Stimulated activated effector memory CD8-positive, alpha-beta T cell treated with anti-CD3 and anti-CD28 coated beads, Interleukin-12 subunit alpha, Interleukin-12 subunit beta, amount 100 ng/mL, for 72 hours (primary cell): ENCODE measurements around the gene RFPL3.
"Not testable (repeated sequence)": the region's sequence is repeated elsewhere in the genome, so short reads cannot be mapped to it uniquely, and the experiment has no call there.

ENCODE experiments used
- ATAC-seq: fragments of 150-1000 bp; cut with Tn5 transposase; 2 replicates; pipeline ENCODE4 v1.10.0; 2021
- DNase-seq, 2 donors: peaks; one replicate each; pipeline ENCODE4 v3.0.0; 2021 to 2022; ENCODE audit warnings: low spot score in 2 of 2
- H3K27ac Mint-ChIP-seq: one replicate; pipeline ENCODE4 v1.8.0; 2022; ENCODE audit warnings: mild to moderate bottlenecking, mixed read lengths
- H3K36me3 Mint-ChIP-seq: one replicate; pipeline ENCODE4 v1.8.0; 2022; ENCODE audit warnings: mild to moderate bottlenecking, mixed read lengths
- H3K4me1 Mint-ChIP-seq: one replicate; pipeline ENCODE4 v1.8.0; 2022; ENCODE audit warnings: mixed read lengths
- H3K4me3 Mint-ChIP-seq: one replicate; pipeline ENCODE4 v1.8.0; 2022; ENCODE audit warnings: mild to moderate bottlenecking, mixed read lengths
- H3K9me3 Mint-ChIP-seq: one replicate; pipeline ENCODE4 v1.8.0; 2022; ENCODE audit warnings: mixed read lengths

The RFPL3 gene

DNA sequence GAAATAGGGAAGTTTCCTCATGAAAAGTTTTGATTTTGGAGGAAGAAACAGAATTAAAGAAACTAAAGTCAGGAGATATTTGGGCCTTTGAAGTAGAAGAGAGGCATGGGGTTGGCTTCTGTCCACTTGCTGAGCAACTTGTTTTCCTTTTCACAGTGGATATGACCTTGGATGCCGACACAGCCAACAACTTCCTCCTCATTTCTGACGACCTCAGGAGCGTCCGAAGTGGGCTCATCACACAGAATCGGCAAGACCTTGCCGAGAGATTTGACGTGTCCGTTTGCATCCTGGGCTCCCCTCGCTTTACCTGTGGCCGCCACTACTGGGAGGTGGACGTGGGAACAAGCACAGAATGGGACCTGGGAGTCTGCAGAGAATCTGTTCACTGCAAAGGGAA, 2.4 kb downstream of the RFPL3 start:
- H3K27ac Mint-ChIP-seq, ATAC-seq, H3K9me3 Mint-ChIP-seq, DNase-seq, H3K36me3 Mint-ChIP-seq, H3K4me1 Mint-ChIP-seq, H3K4me3 Mint-ChIP-seq: not testable (repeated sequence)

DNA sequence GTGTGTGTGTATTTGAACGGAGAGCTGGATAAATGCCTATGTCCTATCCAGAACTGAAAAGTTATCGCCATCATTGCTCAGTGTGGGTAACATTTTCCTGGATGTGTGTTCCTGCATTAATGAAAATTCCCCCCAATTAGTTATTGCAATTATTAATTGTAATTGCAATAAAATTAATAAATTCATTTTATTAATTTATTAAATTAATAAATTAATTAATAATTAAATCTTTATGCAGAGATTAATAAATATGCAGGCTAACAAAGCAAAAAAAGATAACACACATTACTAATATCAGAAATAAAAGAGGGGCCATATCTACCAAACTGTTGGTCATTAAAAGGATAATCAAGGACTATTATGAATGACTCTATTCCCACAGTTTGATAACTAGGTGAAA, 3.6 kb downstream of the RFPL3 start:
- no peaks in the 10 kb centered on the region for H3K9me3 Mint-ChIP-seq
- H3K4me1 Mint-ChIP-seq, result no peaks in the 10 kb centered on the region
- DNase-seq (no peak), ATAC-seq (no peak)
- no peaks in the 10 kb centered on the region for H3K36me3 Mint-ChIP-seq
- no peak overlapping the region for H3K27ac Mint-ChIP-seq
- H3K4me3 Mint-ChIP-seq, result no peak overlapping the region

DNA sequence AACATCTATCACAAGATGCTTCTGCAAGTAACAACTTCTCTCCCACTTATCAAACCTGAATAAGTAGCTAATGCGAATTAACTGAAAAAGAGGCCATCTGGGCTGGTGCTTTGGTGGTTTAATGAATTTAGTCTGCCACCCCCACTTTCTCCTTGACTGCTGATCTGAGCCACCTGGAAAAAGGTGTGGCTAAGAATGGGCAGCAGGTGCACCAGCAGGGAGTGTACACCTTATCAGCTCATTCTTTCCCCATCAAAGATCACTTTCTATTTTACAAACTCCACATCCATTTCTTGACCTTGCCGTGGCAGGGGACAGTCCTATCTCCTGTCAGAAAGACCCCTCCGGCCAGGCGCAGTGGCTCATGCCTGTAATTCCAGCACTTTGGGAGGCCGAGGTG, 6.5 kb downstream of the RFPL3 start:
- Mint-ChIP-seq H3K36me3 (no peaks in the 10 kb centered on the region), H3K27ac (no peak overlapping the region), H3K9me3 (no peaks in the 10 kb centered on the region), H3K4me3 (no peak overlapping the region), H3K4me1 (no peaks in the 10 kb centered on the region)
- ATAC-seq (no peak), DNase-seq (no peak)

DNA sequence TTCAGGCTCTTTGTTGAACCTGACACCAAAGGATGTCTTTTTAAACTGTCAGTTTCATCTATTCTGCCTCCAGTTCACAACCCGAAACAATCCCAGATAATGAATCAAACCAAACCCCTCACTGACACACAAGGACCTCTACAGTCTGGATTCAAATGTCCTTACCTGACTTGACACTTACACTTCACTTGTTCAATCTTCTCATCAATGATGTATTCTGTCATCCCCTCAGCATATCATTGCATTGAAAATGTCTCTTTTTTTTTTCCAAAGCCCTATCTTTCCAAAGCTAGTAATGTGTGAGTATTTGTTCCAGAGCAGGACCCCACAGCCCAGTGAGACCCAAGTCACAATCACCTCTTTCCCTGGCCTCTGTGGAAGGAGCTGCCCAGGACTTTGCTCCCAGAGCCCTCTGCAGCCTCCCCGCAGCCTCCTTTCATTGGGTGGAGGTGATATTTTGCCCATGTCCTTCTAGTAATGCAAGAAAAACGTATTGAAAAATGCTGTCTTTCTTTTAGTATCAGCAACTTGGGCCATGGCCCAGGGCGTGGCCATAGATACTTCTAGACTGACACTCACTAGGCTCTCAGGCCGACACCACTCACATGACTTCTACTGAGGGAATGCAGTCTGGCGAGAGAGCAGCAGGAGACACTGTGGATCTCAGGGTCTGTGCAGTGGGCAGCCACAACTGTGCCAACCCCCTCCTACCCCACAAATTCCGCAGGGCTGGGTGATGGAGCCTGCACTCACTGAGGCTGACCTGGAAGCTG, 18.2 kb downstream of the RFPL3 start:
- Mint-ChIP-seq H3K4me3 (no peak overlapping the region), H3K36me3 (no peaks in the 10 kb centered on the region), H3K27ac (no peak overlapping the region), H3K4me1 (no peaks in the 10 kb centered on the region), H3K9me3 (no peaks in the 10 kb centered on the region)
- ATAC-seq (no peak), DNase-seq (no peak)

DNA sequence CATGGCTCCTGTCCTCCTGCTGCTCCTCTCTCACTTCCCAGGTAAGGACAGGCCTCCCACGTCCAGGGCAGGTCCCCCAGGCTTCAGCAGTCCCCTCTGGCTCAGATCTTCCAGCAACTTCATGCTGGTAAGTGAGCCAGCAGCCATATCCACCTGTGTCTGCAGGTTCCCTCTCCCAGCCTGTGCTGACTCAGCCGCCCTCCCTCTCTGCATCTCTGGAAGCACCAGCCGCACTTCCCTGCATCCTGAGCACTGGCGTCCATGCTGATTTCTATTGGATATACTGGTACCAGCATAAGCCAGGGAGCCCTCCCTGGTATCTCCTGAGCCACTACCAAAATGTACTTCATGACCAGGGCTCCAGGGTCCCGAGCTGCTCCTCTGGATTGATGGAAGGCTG, 19.0 kb downstream of the RFPL3 start:
- Mint-ChIP-seq H3K36me3 (no peaks in the 10 kb centered on the region), H3K9me3 (no peaks in the 10 kb centered on the region), H3K4me3 (no peak overlapping the region), H3K27ac (no peak overlapping the region), H3K4me1 (no peaks in the 10 kb centered on the region)
- ATAC-seq (no peak), DNase-seq (no peak)

DNA sequence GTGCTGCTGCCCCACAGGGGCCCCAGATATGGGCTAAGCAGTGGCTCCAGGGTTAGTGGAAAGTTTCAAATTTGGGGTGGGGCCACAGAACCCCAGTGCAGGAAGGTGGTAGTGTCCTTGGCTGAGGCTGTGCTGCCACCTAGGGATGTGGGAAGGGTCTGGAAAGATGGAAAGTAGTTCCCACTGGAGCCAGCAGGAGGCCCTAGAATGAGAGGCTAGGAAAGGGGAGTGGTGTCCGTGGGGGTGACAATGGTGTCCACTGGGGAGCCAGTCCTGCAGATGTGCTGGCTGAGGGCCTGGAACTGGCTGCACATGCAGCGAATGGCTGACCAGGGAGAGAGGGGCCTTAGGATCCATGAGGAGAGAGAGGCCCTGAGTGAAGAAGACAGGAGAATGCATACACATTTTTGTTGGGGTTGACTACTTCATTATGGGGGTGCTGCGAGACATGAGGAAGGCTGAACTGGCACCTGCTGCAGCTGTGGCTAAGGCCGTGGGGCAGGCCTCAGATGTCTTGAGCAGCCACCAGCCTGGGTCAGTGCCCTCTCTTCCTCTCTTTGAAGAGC, 21.1 kb downstream of the RFPL3 start:
- H3K27ac Mint-ChIP-seq, result peak overlapping the region; percentile 68
- H3K9me3 Mint-ChIP-seq, result no peaks in the 10 kb centered on the region
- DNase-seq, result no peak
- peak; percentile 49 for ATAC-seq
- H3K4me3 Mint-ChIP-seq, result no peak overlapping the region
- H3K4me1 Mint-ChIP-seq, result no peaks in the 10 kb centered on the region
- H3K36me3 Mint-ChIP-seq, result peaks cover 3% of the 10 kb centered on the region

DNA sequence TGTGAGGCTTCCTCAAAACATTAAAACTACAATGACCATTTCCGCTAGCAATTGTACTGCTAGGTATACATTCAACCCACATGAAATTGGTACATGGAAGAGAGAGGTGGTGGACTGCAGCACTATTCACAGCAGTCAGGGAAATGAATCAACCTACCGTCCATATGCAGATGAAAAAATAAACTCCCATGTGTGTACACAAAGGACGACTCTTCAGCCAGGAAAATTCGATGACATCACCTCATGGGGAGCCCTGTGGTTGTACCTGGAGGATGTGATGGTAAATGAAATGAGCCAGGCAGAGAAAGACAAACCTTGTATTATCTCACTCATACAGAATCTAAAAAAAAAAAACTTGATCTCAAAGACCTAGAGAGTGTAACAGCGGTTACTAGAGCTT, 23.3 kb downstream of the RFPL3 start:
- H3K4me1 Mint-ChIP-seq, result no peaks in the 10 kb centered on the region
- H3K27ac Mint-ChIP-seq, result no peak overlapping the region
- peaks cover 11% of the 10 kb centered on the region for H3K36me3 Mint-ChIP-seq
- DNase-seq (no peak), ATAC-seq (no peak)
- H3K4me3 Mint-ChIP-seq, result no peak overlapping the region
- no peaks in the 10 kb centered on the region for H3K9me3 Mint-ChIP-seq

DNA sequence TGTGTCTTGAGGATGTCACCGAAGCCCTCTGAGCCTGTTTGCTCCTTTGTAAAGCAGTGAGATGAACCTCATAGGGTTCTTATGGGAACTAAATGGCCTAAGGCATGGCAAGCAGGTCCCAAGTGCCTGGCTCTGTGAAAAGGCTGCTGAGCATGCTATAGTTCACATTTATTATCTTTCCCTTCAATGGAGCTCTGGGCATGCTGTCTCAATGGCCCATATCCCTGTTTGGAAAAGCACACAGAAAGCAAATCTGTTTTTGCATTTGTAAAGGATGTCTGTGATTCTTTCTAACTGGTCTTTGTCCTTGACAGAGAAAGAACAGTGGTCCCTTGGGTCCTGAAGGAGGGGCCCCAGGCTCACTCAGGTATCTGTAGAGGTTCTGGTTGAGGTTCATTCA, 28.0 kb downstream of the RFPL3 start:
- H3K36me3 Mint-ChIP-seq, result peaks cover 58% of the 10 kb centered on the region
- no peak overlapping the region for H3K4me3 Mint-ChIP-seq
- H3K9me3 Mint-ChIP-seq, result no peaks in the 10 kb centered on the region
- H3K27ac Mint-ChIP-seq, result no peak overlapping the region
- no peak for ATAC-seq
- DNase-seq, result no peak
- H3K4me1 Mint-ChIP-seq, result no peaks in the 10 kb centered on the region

DNA sequence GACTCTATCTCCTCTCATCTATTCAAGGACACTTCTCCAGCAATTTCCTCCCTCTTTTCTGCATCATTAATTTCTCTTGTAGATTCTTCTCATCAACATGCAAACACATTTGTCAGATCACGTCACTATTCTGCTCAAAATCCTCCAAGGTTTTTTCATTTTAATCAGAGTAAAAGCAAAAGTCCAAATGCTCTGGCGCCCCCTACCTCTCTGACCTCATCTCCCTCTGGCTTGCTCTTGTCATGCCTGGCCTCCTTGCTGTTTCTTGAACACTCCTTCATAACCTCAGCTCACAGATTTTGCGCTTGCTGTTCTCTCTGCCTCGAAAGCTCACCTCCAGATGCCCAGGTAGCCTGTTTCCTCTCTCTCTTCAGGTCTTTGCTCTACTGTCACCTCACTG, 32.0 kb downstream of the RFPL3 start:
- no peaks in the 10 kb centered on the region for H3K9me3 Mint-ChIP-seq
- ATAC-seq (no peak), DNase-seq (no peak)
- peak overlapping the region; percentile 46 for H3K27ac Mint-ChIP-seq
- H3K4me1 Mint-ChIP-seq, result no peaks in the 10 kb centered on the region
- H3K36me3 Mint-ChIP-seq, result peaks cover 89% of the 10 kb centered on the region
- H3K4me3 Mint-ChIP-seq, result no peak overlapping the region

DNA sequence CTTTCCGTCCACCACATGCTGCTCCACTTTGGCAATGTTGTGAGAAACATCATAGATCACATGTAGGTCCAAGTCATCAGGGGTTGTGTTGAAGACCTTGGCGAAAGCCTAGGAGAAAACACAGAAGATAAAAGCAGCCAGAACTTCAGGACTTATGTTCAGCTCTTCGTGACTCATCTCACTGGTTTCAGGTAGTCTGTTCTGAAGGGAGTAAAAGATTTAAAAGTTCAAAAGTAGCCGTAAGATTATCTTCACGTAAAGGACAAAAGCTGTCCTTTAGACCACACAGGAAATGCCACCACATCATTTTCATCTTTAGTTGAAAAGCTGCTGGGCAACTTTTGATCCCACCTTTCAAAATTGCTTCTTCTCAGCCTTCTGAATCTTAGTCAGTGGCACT, 37.4 kb downstream of the RFPL3 start:
- no peaks in the 10 kb centered on the region for H3K4me1 Mint-ChIP-seq
- H3K27ac Mint-ChIP-seq, result peak overlapping the region; percentile 63
- peaks cover 100% of the 10 kb centered on the region for H3K36me3 Mint-ChIP-seq
- ATAC-seq, result peak; percentile 49
- no peak overlapping the region for H3K4me3 Mint-ChIP-seq
- H3K9me3 Mint-ChIP-seq, result no peaks in the 10 kb centered on the region
- DNase-seq, result no peak

DNA sequence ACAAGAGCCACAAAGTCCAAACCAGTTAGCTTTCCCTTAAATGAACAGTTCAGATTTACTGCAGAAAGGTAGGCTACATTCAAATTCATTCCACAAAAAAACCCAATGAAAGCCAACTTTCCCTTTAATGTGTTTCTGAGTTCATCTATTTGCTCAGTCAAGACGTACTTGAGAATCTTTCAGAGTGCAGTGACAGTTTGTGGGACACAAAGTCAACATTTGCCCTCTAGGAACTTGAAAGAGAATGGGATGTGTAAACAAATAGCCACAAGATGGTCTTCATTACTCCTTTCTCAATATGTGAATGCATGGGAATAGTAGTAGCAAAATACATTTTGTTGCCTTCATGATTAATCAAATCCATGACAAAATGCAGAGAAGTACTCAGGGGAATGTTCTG, 38.6 kb downstream of the RFPL3 start:
- no peak overlapping the region for H3K4me3 Mint-ChIP-seq
- no peaks in the 10 kb centered on the region for H3K4me1 Mint-ChIP-seq
- ATAC-seq (no peak), DNase-seq (no peak)
- H3K27ac Mint-ChIP-seq, result no peak overlapping the region
- peaks cover 100% of the 10 kb centered on the region for H3K36me3 Mint-ChIP-seq
- H3K9me3 Mint-ChIP-seq, result no peaks in the 10 kb centered on the region

DNA sequence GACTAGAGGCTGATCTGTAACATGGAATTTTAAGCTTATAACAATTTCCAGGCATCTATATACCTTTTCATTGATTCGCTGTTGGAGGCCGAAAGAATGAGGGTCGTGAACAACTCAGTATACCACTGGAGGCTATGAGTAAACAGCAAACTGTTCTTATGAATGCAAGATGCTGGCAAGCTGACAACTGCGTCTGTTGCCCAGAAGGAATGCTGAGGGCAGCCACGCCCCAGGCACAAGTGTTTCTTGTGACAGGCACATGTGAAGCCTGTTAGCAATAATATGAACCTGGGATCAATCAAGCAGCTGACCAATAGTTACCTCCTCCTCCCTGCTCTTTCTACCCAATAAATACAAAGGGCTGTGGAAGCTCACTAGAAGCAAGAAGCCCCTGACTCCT, 39.1 kb downstream of the RFPL3 start:
- no peak overlapping the region for H3K27ac Mint-ChIP-seq
- H3K4me1 Mint-ChIP-seq, result no peaks in the 10 kb centered on the region
- H3K36me3 Mint-ChIP-seq, result peaks cover 100% of the 10 kb centered on the region
- no peak overlapping the region for H3K4me3 Mint-ChIP-seq
- H3K9me3 Mint-ChIP-seq, result no peaks in the 10 kb centered on the region
- ATAC-seq, result no peak
- no peak for DNase-seq

DNA sequence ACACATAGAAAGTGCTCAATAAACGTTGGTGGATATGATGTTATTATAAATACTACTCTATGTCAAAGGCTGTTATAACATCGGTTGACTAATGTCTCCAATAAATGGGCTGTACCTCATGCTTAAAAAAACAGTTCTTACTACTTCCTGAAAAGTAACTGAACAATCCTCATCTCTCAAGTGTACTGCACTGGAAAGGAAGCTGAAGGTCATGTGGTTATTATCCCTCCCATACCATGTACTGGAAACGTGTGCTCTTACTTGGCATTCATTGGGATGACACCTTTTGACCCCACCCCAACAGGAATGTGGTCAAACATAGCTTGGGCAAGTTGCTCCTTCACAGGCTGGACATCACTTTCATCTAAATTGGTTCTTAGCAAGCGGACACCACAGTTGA, 43.8 kb downstream of the RFPL3 start:
- ATAC-seq, result no peak
- Mint-ChIP-seq H3K4me3 (no peak overlapping the region), H3K36me3 (peaks cover 100% of the 10 kb centered on the region), H3K9me3 (no peaks in the 10 kb centered on the region), H3K4me1 (no peaks in the 10 kb centered on the region), H3K27ac (no peak overlapping the region)
- no peak for DNase-seq

DNA sequence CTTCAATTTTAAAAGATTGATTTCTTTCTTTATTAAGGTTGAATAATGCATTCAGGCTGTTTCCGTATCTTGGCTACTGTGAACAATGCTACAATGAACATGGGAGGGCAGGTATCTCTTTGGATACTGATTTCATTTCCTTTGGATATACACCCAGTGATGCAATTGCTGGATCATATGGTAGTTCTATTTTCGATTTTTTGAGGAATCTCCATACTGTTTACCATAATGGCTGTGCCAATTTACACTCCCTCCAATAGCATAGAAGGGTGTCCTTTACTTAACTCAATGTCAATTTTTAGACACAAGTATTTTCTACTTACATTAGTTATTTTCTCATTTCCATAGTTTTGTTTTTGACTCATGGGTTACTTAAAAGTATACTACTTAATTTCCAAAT, 46.4 kb downstream of the RFPL3 start:
- no peak overlapping the region for H3K27ac Mint-ChIP-seq
- peaks cover 14% of the 10 kb centered on the region for H3K4me1 Mint-ChIP-seq
- H3K36me3 Mint-ChIP-seq, result peaks cover 100% of the 10 kb centered on the region
- ATAC-seq (no peak), DNase-seq (no peak)
- H3K4me3 Mint-ChIP-seq, result no peak overlapping the region
- no peaks in the 10 kb centered on the region for H3K9me3 Mint-ChIP-seq

DNA sequence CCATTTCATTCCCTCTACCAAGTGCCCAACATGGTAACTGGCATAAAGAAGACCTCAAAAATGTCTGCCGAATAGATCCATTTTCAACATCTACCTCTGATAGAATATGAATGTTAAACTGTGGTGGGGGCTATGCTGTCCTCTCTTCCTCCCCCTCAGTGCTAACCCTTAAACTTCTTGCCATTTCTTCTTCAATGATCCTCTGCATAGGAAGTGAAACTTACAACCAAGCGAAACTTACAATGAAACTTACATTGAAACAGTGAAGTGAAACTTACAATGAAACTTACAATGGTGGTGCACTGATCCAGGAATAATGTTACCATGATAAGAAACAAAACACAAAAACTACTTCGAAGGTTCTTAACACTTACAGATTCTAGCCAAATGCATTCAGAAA, 49.6 kb downstream of the RFPL3 start:
- peak overlapping the region; percentile 24 for H3K27ac Mint-ChIP-seq
- DNase-seq, result no peak
- peaks cover 86% of the 10 kb centered on the region for H3K36me3 Mint-ChIP-seq
- ATAC-seq, result no peak
- peaks cover 23% of the 10 kb centered on the region for H3K4me1 Mint-ChIP-seq
- H3K9me3 Mint-ChIP-seq, result no peaks in the 10 kb centered on the region
- no peak overlapping the region for H3K4me3 Mint-ChIP-seq

DNA sequence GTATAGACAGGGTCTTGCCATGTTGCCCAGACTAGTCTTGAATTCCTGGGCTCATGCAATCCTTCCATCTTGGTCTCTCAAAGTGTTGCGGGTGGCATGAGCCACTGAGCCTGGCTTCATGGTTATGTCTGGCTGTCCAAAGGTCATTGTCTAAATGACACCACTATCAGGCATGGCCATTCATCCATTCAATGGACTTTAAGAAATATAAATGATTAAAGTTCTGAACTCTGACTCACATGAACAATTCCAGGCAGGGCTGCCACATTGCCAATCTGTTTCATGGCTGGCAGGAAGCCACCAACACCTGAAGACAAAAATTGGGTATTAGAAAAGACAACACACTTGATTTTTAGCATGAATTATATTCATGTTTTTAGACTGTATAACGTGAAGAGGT, 50.3 kb downstream of the RFPL3 start:
- H3K4me1 Mint-ChIP-seq, result peaks cover 23% of the 10 kb centered on the region
- DNase-seq (no peak), ATAC-seq (no peak)
- H3K9me3 Mint-ChIP-seq, result no peaks in the 10 kb centered on the region
- peaks cover 80% of the 10 kb centered on the region for H3K36me3 Mint-ChIP-seq
- peak overlapping the region; percentile 24 for H3K27ac Mint-ChIP-seq
- H3K4me3 Mint-ChIP-seq, result no peak overlapping the region
